Liver (tissue), 9 donors: Measurements from ENCODE around the gene NKD2. TPM values are rescaled to one million over a fixed set of nuclear protein-coding genes. Genes with fewer than 3 reads are reported as not detected.
"Not testable (repeated sequence)": the region's sequence is repeated elsewhere in the genome, so short reads cannot be mapped to it uniquely, and the experiment has no call there.

Experiments used
- DNase-seq: peaks from one replicate; pipeline ENCODE4 v3.0.0-alpha.2; 2017; ENCODE audit warnings: low spot score
- H3K27ac ChIP-seq, 2 donors: one replicate each; pipeline ENCODE4 v1.7.0; 2013; ENCODE audit warnings: inconsistent platforms in 2 of 2, low read length in 2 of 2, control low read depth in 1 of 2, low read depth in 1 of 2, mild to moderate bottlenecking in 1 of 2
- H3K27me3 ChIP-seq, 4 donors: one replicate each; pipeline versions ENCODE4 v1.6.1 to v1.7.0; 2013; ENCODE audit warnings: low read length in 3 of 4, inconsistent platforms in 1 of 4, mild to moderate bottlenecking in 1 of 4, moderate library complexity in 1 of 4; ENCODE audit not compliant: control insufficient read depth in 4 of 4, insufficient read depth in 4 of 4
- H3K36me3 ChIP-seq, 4 donors: one replicate each; pipeline versions ENCODE4 v1.6.1 to v1.7.0; 2013; ENCODE audit warnings: low read length in 3 of 4, mild to moderate bottlenecking in 3 of 4, low read depth in 1 of 4, moderate library complexity in 1 of 4; ENCODE audit not compliant: control insufficient read depth in 4 of 4, insufficient read depth in 3 of 4
- H3K4me1 ChIP-seq, 4 donors: one replicate each; pipeline versions ENCODE4 v1.6.1 to v1.7.0; 2013; ENCODE audit warnings: low read length in 3 of 4, mild to moderate bottlenecking in 3 of 4, moderate library complexity in 1 of 4; ENCODE audit not compliant: control insufficient read depth in 4 of 4, insufficient read depth in 4 of 4
- H3K4me3 ChIP-seq, 3 donors: one replicate each; pipeline versions ENCODE4 v1.6.1 to v1.7.0; 2013; ENCODE audit warnings: low read length in 3 of 3, control low read depth in 1 of 3, low read depth in 1 of 3, mild to moderate bottlenecking in 1 of 3
- H3K9ac ChIP-seq, 2 donors: one replicate each; pipeline ENCODE4 v1.7.0; 2013; ENCODE audit warnings: low read length in 2 of 2, mild to moderate bottlenecking in 2 of 2, moderate library complexity in 2 of 2, control low read depth in 1 of 2, low read depth in 1 of 2
- H3K9me3 ChIP-seq, 4 donors: one replicate each; pipeline versions ENCODE4 v1.6.1 to v1.7.0; 2013; ENCODE audit warnings: low read length in 3 of 4; ENCODE audit not compliant: control insufficient read depth in 4 of 4
- ATF3 ChIP-seq: IDR thresholded peaks from 2 replicates; pipeline ENCODE4 v1.6.1; 2016; ENCODE audit warnings: antibody characterized with exemption
- CTCF ChIP-seq: fragments of 150-350 bp; IDR thresholded peaks from 2 replicates; pipeline ENCODE4 v1.5.1; 2017; ENCODE audit warnings: improper control_type of control experiment, low read depth, low read length; ENCODE audit not compliant: missing input control
- EGR1 ChIP-seq, 2 donors: IDR thresholded peaks; 2 replicates each; pipeline ENCODE4 v1.6.1; 2016 to 2018; ENCODE audit warnings: antibody characterized with exemption in 2 of 2, low read depth in 2 of 2
- FOXA1 ChIP-seq: IDR thresholded peaks from 2 replicates; pipeline ENCODE4 v1.6.1; 2016; ENCODE audit warnings: antibody characterized with exemption
- FOXA2 ChIP-seq: IDR thresholded peaks from 2 replicates; pipeline ENCODE4 v1.6.1; 2016; ENCODE audit warnings: antibody characterized with exemption
- GABPA ChIP-seq, 2 donors: IDR thresholded peaks in 1 of 2; conservative IDR thresholded peaks in 1 of 2; 2 replicates each; pipeline ENCODE4 v1.6.1; 2016; ENCODE audit warnings: antibody characterized with exemption in 2 of 2, mild to moderate bottlenecking in 1 of 2, moderate library complexity in 1 of 2
- HNF4A ChIP-seq, 2 donors: conservative IDR thresholded peaks; 2 replicates each; pipeline ENCODE4 v1.6.1; 2016; ENCODE audit warnings: antibody characterized with exemption in 2 of 2, mild to moderate bottlenecking in 2 of 2
- HNF4G ChIP-seq: IDR thresholded peaks from 2 replicates; pipeline ENCODE4 v1.6.1; 2016; ENCODE audit warnings: antibody characterized with exemption
- JUND ChIP-seq, 2 donors: IDR thresholded peaks; 2 replicates each; pipeline ENCODE4 v1.6.1; 2016; ENCODE audit warnings: antibody characterized with exemption in 2 of 2
- MAX ChIP-seq: IDR thresholded peaks from 2 replicates; pipeline ENCODE4 v1.6.1; 2016; ENCODE audit warnings: antibody characterized with exemption
- NR2F2 ChIP-seq: IDR thresholded peaks from 2 replicates; pipeline ENCODE4 v1.6.1; 2016; ENCODE audit warnings: antibody characterized with exemption
- RAD21 ChIP-seq, 2 donors: IDR thresholded peaks; 2 replicates each; pipeline ENCODE4 v1.6.1; 2016; ENCODE audit warnings: antibody characterized with exemption in 2 of 2, mild to moderate bottlenecking in 2 of 2
- RXRA ChIP-seq, 2 donors: IDR thresholded peaks; 2 replicates each; pipeline ENCODE4 v1.6.1; 2017 to 2018; ENCODE audit warnings: antibody characterized with exemption in 2 of 2, mild to moderate bottlenecking in 1 of 2
- SP1 ChIP-seq: IDR thresholded peaks from 2 replicates; pipeline ENCODE4 v1.6.1; 2018; ENCODE audit warnings: antibody characterized with exemption, mild to moderate bottlenecking
- TAF1 ChIP-seq: conservative IDR thresholded peaks from 2 replicates; pipeline ENCODE4 v1.6.1; 2016; ENCODE audit warnings: antibody characterized with exemption, mild to moderate bottlenecking
- YY1 ChIP-seq: IDR thresholded peaks from 2 replicates; pipeline ENCODE4 v1.6.1; 2016; ENCODE audit warnings: antibody characterized with exemption, mild to moderate bottlenecking
- ZBTB33 ChIP-seq: IDR thresholded peaks from 2 replicates; pipeline ENCODE4 v1.6.1; 2016; ENCODE audit warnings: antibody characterized with exemption
- WGBS: extraction: QIAGEN DNeasy Blood & Tissue Kit; methylation state at CpG from one replicate; pipeline ENCODE4 v1.1.7; 2013; 5-methylcytosine and 5-hydroxymethylcytosine counted together
- polyA plus RNA-seq, 2 donors: library from polyadenylated mRNA; stranded (reverse) in 1 of 2; unstranded in 1 of 2; fragments of 200-250 nt in 1 of 2; fragments of >200 nt in 1 of 2; fragmentation: Nextera tagmentation in 1 of 2; extraction: Ambion mirVana in 1 of 2; gene quantifications; one replicate each; pipeline versions ENCODE4 v1.2.1 to v1.2.3, GENCODE V29; 2013 to 2015
- total RNA-seq, 2 donors: library from RNA; depleted of rRNA; stranded (reverse); fragments of >200 nt; gene quantifications; one replicate each; pipeline ENCODE4 v1.2.3, GENCODE V29; 2014
- donor health status: healthy.
- donor health status: healthy.
- donor health status: healthy.
- donor health status: healthy.
- donor health status: healthy.

NKD2 gene
- total and polyA plus RNA-seq, 4 donors: 0.09 to 1.3 (median 0.42) TPM

GRCh38 chr5:1059884-1060263, 51.3 kb downstream of the NKD2 start:
- Histone ChIP-seq H3K27ac (peak overlapping the region in 1 of 2 donors; percentile 12), H3K27me3 (no peaks in the 10 kb centered on the region), H3K4me3 (no peak overlapping the region), H3K4me1 (peaks cover 0 to 27% (median 18%) of the 10 kb centered on the region in 4 donors), H3K36me3 (peaks cover 12 to 71% (median 36%) of the 10 kb centered on the region in 4 donors), H3K9ac (no peak overlapping the region), H3K9me3 (no peaks in the 10 kb centered on the region)
- peak; percentile 56 for TF ChIP-seq NR2F2
- peak; percentile 55 for TF ChIP-seq SP1
- no peak for TF ChIP-seq TAF1
- no peak for TF ChIP-seq CTCF
- TF ChIP-seq RXRA (IDR thresholded peaks at IDR 0.05): peak; percentile 85 to 91
- no peak for TF ChIP-seq GABPA (IDR thresholded peaks at IDR 0.05 in 1 of 2, conservative IDR thresholded peaks at IDR 0.05 in 1 of 2)
- peak; percentile 63 to 76 for TF ChIP-seq HNF4A (conservative IDR thresholded peaks at IDR 0.05)
- peak in 1 of 2 donors; percentile 57 for TF ChIP-seq RAD21 (IDR thresholded peaks at IDR 0.05)
- TF ChIP-seq HNF4G: no peak
- peak; percentile 58 for DNase-seq
- WGBS: 36% methylated on average over 17 of the region's 17 CpGs

GRCh38 chr5:1060535-1060981, 52.0 kb downstream of the NKD2 start:
- H3K9ac ChIP-seq: no peak overlapping the region
- 84% methylated on average over 24 of the region's 24 CpGs for WGBS
- DNase-seq: no peak
- H3K9me3 ChIP-seq: no peaks in the 10 kb centered on the region
- H3K4me1 ChIP-seq: peaks cover 0 to 27% (median 18%) of the 10 kb centered on the region in 4 donors
- no peak for TF ChIP-seq NR2F2
- TF ChIP-seq RAD21 (IDR thresholded peaks at IDR 0.05): no peak
- TF ChIP-seq EGR1 (IDR thresholded peaks at IDR 0.05; ENCODE audit: low read depth in 2 of 2): no peak
- TF ChIP-seq CTCF: no peak
- no peak for TF ChIP-seq FOXA1
- no peak for TF ChIP-seq JUND (IDR thresholded peaks at IDR 0.05)
- TF ChIP-seq YY1: no peak
- TF ChIP-seq SP1: no peak
- no peak for TF ChIP-seq FOXA2
- TF ChIP-seq HNF4A (conservative IDR thresholded peaks at IDR 0.05): no peak
- TF ChIP-seq MAX: no peak
- no peak for TF ChIP-seq GABPA (IDR thresholded peaks at IDR 0.05 in 1 of 2, conservative IDR thresholded peaks at IDR 0.05 in 1 of 2)
- no peak for TF ChIP-seq TAF1
- TF ChIP-seq HNF4G: no peak
- no peak for TF ChIP-seq ATF3
- TF ChIP-seq ZBTB33: no peak
- no peak overlapping the region for H3K27ac ChIP-seq
- H3K4me3 ChIP-seq: no peak overlapping the region
- H3K27me3 ChIP-seq: no peaks in the 10 kb centered on the region
- peaks cover 7 to 71% (median 37%) of the 10 kb centered on the region in 4 donors for H3K36me3 ChIP-seq

GRCh38 chr5:1061292-1061691, 52.7 kb downstream of the NKD2 start:
- DNase-seq, H3K4me3 ChIP-seq, H3K9ac ChIP-seq, H3K27me3 ChIP-seq, H3K27ac ChIP-seq, H3K9me3 ChIP-seq: not testable (repeated sequence)
- WGBS: 97% methylated on average over 19 of the region's 43 CpGs
- Histone ChIP-seq H3K4me1 (peaks cover 0 to 27% (median 18%) of the 10 kb centered on the region in 4 donors), H3K36me3 (peaks cover 11 to 71% (median 35%) of the 10 kb centered on the region in 4 donors)
